CD14-positive monocyte (primary cell): Measurements from ENCODE around the gene ST6GALNAC2. TPM values are rescaled to one million over a fixed set of nuclear protein-coding genes. Genes with fewer than 3 reads are reported as not detected.

Source experiments
- DNase-seq, 3 donors: peaks; one replicate each; pipeline ENCODE4 v3.0.0-alpha.2; 2011 to 2022
- H2AFZ ChIP-seq: 2 replicates; pipeline ENCODE4 v1.6.0; 2012; ENCODE audit warnings: mild to moderate bottlenecking, low read depth, low read length, inconsistent platforms; ENCODE audit not compliant: insufficient read depth, poor library complexity, severe bottlenecking
- H3K27ac ChIP-seq, 2 donors: 1 replicate in 1 of 2; 2 replicates in 1 of 2; pipeline ENCODE4 v1.5.1; 2012 to 2013; ENCODE audit warnings: low read length in 2 of 2, control low read depth in 1 of 2, inconsistent platforms in 1 of 2, low read depth in 1 of 2, mild to moderate bottlenecking in 1 of 2
- H3K27me3 ChIP-seq, 2 donors: one replicate each; pipeline versions ENCODE4 v1.6.0 to v1.6.1; 2011 to 2013; ENCODE audit warnings: low read length in 2 of 2; ENCODE audit not compliant: control insufficient read depth in 2 of 2, insufficient read depth in 2 of 2
- H3K36me3 ChIP-seq, 2 donors: replicated peaks in 1 of 2; 1 replicate in 1 of 2; 2 replicates in 1 of 2; pipeline versions ENCODE4 v1.5.1 to v1.6.1; 2012 to 2013; ENCODE audit warnings: low read length in 2 of 2, control low read depth in 1 of 2, inconsistent platforms in 1 of 2, mild to moderate bottlenecking in 1 of 2; ENCODE audit not compliant: insufficient read depth in 2 of 2, control insufficient read depth in 1 of 2
- H3K4me1 ChIP-seq, 2 donors: 1 replicate in 1 of 2; 2 replicates in 1 of 2; pipeline versions ENCODE4 v1.5.1 to v1.6.1; 2012 to 2013; ENCODE audit warnings: low read length in 2 of 2, control low read depth in 1 of 2, inconsistent platforms in 1 of 2, mild to moderate bottlenecking in 1 of 2, moderate library complexity in 1 of 2; ENCODE audit not compliant: insufficient read depth in 2 of 2, control insufficient read depth in 1 of 2
- H3K4me2 ChIP-seq: replicated peaks from 2 replicates; pipeline ENCODE3; 2012; ENCODE audit warnings: low read length, moderate library complexity, mild to moderate bottlenecking; ENCODE audit not compliant: poor library complexity, severe bottlenecking; ENCODE audit errors: extremely low read depth
- H3K4me3 ChIP-seq, 3 experiments: fragments of 200-600 bp in 1 of 3; sonication (generic) in 1 of 3; replicated peaks in 1 of 3; 1 replicate in 2 of 3; 2 replicates in 1 of 3; pipeline ENCODE4 v1.5.1; 2011 to 2013; ENCODE audit warnings: low read length in 3 of 3, mild to moderate bottlenecking in 3 of 3, control low read depth in 2 of 3, low read depth in 2 of 3, inconsistent platforms in 1 of 3, moderate library complexity in 1 of 3
- H3K79me2 ChIP-seq: 2 replicates; pipeline ENCODE4 v1.6.0; 2012; ENCODE audit warnings: mild to moderate bottlenecking, control low read depth, inconsistent platforms, low read length, moderate library complexity; ENCODE audit not compliant: insufficient read depth
- H3K9ac ChIP-seq: 2 replicates; pipeline ENCODE4 v1.6.0; 2017; ENCODE audit warnings: low read length, mild to moderate bottlenecking; ENCODE audit not compliant: insufficient read depth, poor library complexity, severe bottlenecking
- H3K9me3 ChIP-seq, 2 donors: replicated peaks in 1 of 2; 1 replicate in 1 of 2; 2 replicates in 1 of 2; pipeline versions ENCODE4 v1.5.1 to v1.6.1; 2012 to 2013; ENCODE audit warnings: low read length in 2 of 2, control low read depth in 1 of 2; ENCODE audit not compliant: control insufficient read depth in 1 of 2, insufficient read depth in 1 of 2
- H4K20me1 ChIP-seq: 2 replicates; pipeline ENCODE4 v1.6.0; 2012; ENCODE audit warnings: mild to moderate bottlenecking, low read length, control low read depth, moderate library complexity; ENCODE audit not compliant: insufficient read depth
- H3K27ac Mint-ChIP-seq, 7 donors: one replicate each; pipeline ENCODE4 v1.8.0; 2020; ENCODE audit warnings: mild to moderate bottlenecking in 7 of 7, mixed read lengths in 7 of 7, moderate library complexity in 6 of 7, inconsistent platforms in 2 of 7
- H3K27me3 Mint-ChIP-seq, 3 donors: one replicate each; pipeline ENCODE4 v1.8.0; 2021 to 2022; ENCODE audit warnings: low read depth in 3 of 3, mild to moderate bottlenecking in 3 of 3, mixed read lengths in 3 of 3, moderate library complexity in 3 of 3, inconsistent platforms in 1 of 3
- H3K36me3 Mint-ChIP-seq, 2 donors: one replicate each; pipeline ENCODE4 v1.8.0; 2020; ENCODE audit warnings: mixed read lengths in 2 of 2, inconsistent platforms in 1 of 2, mild to moderate bottlenecking in 1 of 2
- H3K4me1 Mint-ChIP-seq: one replicate; pipeline ENCODE4 v1.8.0; 2020; ENCODE audit warnings: mild to moderate bottlenecking, mixed read lengths
- H3K4me3 Mint-ChIP-seq, 2 donors: one replicate each; pipeline ENCODE4 v1.8.0; 2020; ENCODE audit warnings: mild to moderate bottlenecking in 2 of 2, mixed read lengths in 2 of 2, moderate library complexity in 1 of 2
- H3K9me3 Mint-ChIP-seq, 7 donors: one replicate each; pipeline ENCODE4 v1.8.0; 2020 to 2022; ENCODE audit warnings: mixed read lengths in 7 of 7, mild to moderate bottlenecking in 6 of 7, moderate library complexity in 6 of 7, inconsistent platforms in 2 of 7
- CTCF ChIP-seq: fragments of 200-600 bp; IDR thresholded peaks from one replicate; pipeline ENCODE4 v1.8.0; 2022; ENCODE audit warnings: antibody characterized with exemption, mild to moderate bottlenecking
- WGBS: methylation state at CpG from one replicate; pipeline ENCODE4 v1.1.5; 2013; ENCODE audit warnings: missing lambda C conversion rate; ENCODE audit not compliant: insufficient coverage; 5-methylcytosine and 5-hydroxymethylcytosine counted together
- intact Hi-C, 2 donors: fragments of 100-400 bp; cut with micrococcal nuclease; formaldehyde crosslinking; loops; one replicate each; pipeline versions ENCODE4 v1.15.0 to v1.15.1; 2023
- polyA plus RNA-seq, 3 donors: library from polyadenylated mRNA; depleted of rRNA in 1 of 3; unstranded in 2 of 3; stranded (reverse) in 1 of 3; fragments of 300-500 nt in 2 of 3; fragments of >200 nt in 1 of 3; fragmentation: Illumina TruSeq in 2 of 3; gene quantifications; 1 replicate in 2 of 3; 2 replicates in 1 of 3; pipeline ENCODE4 v1.2.3, GENCODE V29; 2012 to 2021

Gene ST6GALNAC2
- polyA plus RNA-seq, 3 donors = 8.3 to 11.8 (median 11.8) TPM

GRCh38 chr17:76601065-76601464 is 15.4 kb upstream of the ST6GALNAC2 start:
- H3K27ac Mint-ChIP-seq = peak overlapping the region in 6 of 7 donors; percentile 46 to 98 (median 96)
- no peaks in the 10 kb centered on the region for H3K79me2 ChIP-seq
- no peak overlapping the region for H3K4me2 ChIP-seq
- H3K9ac ChIP-seq = no peak overlapping the region
- H3K36me3 Mint-ChIP-seq = peaks cover 0 to 1% of the 10 kb centered on the region in 2 donors
- H3K27ac ChIP-seq = peak overlapping the region in 1 of 2 donors; percentile 86
- H3K9me3 ChIP-seq = no peaks in the 10 kb centered on the region
- peaks cover 0 to 1% (median 0%) of the 10 kb centered on the region in 3 donors for H3K27me3 Mint-ChIP-seq
- H3K4me3 Mint-ChIP-seq = no peak overlapping the region
- TF ChIP-seq CTCF = no peak
- no peaks in the 10 kb centered on the region for H3K36me3 ChIP-seq
- intact Hi-C loops = loop anchor here in 1 of 2 donors (2.0 kb wide), 1 partner anchor 16 kb away; the partner anchor contains the start of gene ST6GALNAC2
- peaks cover 0 to 5% (median 0%) of the 10 kb centered on the region in 7 donors for H3K9me3 Mint-ChIP-seq
- no peak for DNase-seq
- no peaks in the 10 kb centered on the region for H4K20me1 ChIP-seq
- H2AFZ ChIP-seq = peak overlapping the region; percentile 11
- WGBS = 97% methylated on average over 5 of the region's 8 CpGs
- H3K27me3 ChIP-seq = no peaks in the 10 kb centered on the region
- H3K4me1 ChIP-seq = peaks cover 65% of the 10 kb centered on the region in 2 donors
- peaks cover 59% of the 10 kb centered on the region for H3K4me1 Mint-ChIP-seq
- no peak overlapping the region for H3K4me3 ChIP-seq

- H3K4me3 Mint-ChIP-seq = peak overlapping the region; percentile 48 to 72
- peaks cover 62% of the 10 kb centered on the region for H3K4me1 Mint-ChIP-seq
- intact Hi-C loops = loop anchor here in 1 of 2 donors (2.0 kb wide), 1 partner anchor 15 kb away; the partner anchor contains the start of gene ST6GALNAC2
- no peaks in the 10 kb centered on the region for H3K36me3 ChIP-seq
- no peaks in the 10 kb centered on the region for H3K27me3 ChIP-seq
- H4K20me1 ChIP-seq = no peaks in the 10 kb centered on the region
- H3K4me1 ChIP-seq = peaks cover 59 to 65% of the 10 kb centered on the region in 2 donors
- peak; percentile 78 to 90 (median 87) for DNase-seq
- TF ChIP-seq CTCF = no peak
- H3K4me3 ChIP-seq = peak overlapping the region in 1 of 3 experiments; percentile 55
- WGBS = 0% methylated on average over 1 of the region's 17 CpGs
- peak overlapping the region; percentile 43 for H3K4me2 ChIP-seq
- H3K27ac Mint-ChIP-seq = peak overlapping the region; percentile 89 to 98 (median 96)
- H3K27ac ChIP-seq = peak overlapping the region; percentile 84 to 86
- H2AFZ ChIP-seq = no peak overlapping the region
- peaks cover 0 to 5% (median 0%) of the 10 kb centered on the region in 7 donors for H3K9me3 Mint-ChIP-seq
- H3K27me3 Mint-ChIP-seq = peaks cover 0 to 1% (median 0%) of the 10 kb centered on the region in 3 donors
- peaks cover 0 to 1% of the 10 kb centered on the region in 2 donors for H3K36me3 Mint-ChIP-seq
- H3K79me2 ChIP-seq = no peaks in the 10 kb centered on the region
- peak overlapping the region; percentile 45 for H3K9ac ChIP-seq
- H3K9me3 ChIP-seq = no peaks in the 10 kb centered on the region
Measured at GRCh38 chr17:76599694-76600460, 14.2 kb upstream of the ST6GALNAC2 start.
